ENCODE data around the gene ACMSD. TPM values are rescaled to one million over a fixed set of nuclear protein-coding genes. Genes with fewer than 3 reads are reported as not detected.

ACMSD gene
- total RNA-seq, 6 experiments from 2014 or later, result 38.3 to 145 (median 87.0) TPM

DNA sequence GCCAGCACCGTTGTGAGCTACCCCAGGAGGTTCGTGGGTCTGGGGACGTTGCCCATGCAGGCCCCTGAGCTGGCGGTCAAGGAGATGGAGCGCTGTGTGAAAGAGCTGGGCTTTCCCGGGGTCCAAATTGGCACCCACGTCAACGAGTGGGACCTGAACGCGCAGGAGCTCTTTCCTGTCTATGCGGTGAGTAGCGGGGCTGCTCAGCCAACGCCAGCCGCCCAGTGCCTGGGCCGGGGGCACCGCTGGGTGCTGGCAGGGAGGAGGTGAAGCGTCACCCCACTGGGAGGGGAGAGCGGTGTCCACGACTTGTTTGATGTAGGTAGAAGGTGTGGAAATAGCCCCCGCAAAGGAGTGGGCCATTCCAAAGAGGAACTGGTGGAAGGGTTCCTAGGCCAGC, 25.0 kb downstream of the ACMSD start:
- 86% methylated on average over 13 of the region's 20 CpGs for WGBS (ENCODE audit: insufficient coverage, low coverage, low lambda C conversion rate, missing lambda C conversion rate)
- Histone ChIP-seq H3K4me1 (peaks cover 0 to 90% (median 21%) of the 10 kb centered on the region in 4 donors), H3K9me3 (no peaks in the 10 kb centered on the region), H3K27ac (peak overlapping the region; percentile 63 to 85 (median 82)), H3K36me3 (peaks cover 0 to 22% (median 5%) of the 10 kb centered on the region in 4 donors), H3K4me3 (no peak overlapping the region), H3K27me3 (no peaks in the 10 kb centered on the region)
- no peak for ATAC-seq
- intact Hi-C loops (cut with DNase I), result no loop called here
- DNase-seq, result no peak
- TF ChIP-seq, protein P1, sequence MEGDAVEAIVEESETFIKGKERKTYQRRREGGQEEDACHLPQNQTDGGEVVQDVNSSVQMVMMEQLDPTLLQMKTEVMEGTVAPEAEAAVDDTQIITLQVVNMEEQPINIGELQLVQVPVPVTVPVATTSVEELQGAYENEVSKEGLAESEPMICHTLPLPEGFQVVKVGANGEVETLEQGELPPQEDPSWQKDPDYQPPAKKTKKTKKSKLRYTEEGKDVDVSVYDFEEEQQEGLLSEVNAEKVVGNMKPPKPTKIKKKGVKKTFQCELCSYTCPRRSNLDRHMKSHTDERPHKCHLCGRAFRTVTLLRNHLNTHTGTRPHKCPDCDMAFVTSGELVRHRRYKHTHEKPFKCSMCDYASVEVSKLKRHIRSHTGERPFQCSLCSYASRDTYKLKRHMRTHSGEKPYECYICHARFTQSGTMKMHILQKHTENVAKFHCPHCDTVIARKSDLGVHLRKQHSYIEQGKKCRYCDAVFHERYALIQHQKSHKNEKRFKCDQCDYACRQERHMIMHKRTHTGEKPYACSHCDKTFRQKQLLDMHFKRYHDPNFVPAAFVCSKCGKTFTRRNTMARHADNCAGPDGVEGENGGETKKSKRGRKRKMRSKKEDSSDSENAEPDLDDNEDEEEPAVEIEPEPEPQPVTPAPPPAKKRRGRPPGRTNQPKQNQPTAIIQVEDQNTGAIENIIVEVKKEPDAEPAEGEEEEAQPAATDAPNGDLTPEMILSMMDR (IDR thresholded peaks at IDR 0.05), result no peak
- TF ChIP-seq POLR2A (IDR thresholded peaks at IDR 0.05), result no peak

DNA sequence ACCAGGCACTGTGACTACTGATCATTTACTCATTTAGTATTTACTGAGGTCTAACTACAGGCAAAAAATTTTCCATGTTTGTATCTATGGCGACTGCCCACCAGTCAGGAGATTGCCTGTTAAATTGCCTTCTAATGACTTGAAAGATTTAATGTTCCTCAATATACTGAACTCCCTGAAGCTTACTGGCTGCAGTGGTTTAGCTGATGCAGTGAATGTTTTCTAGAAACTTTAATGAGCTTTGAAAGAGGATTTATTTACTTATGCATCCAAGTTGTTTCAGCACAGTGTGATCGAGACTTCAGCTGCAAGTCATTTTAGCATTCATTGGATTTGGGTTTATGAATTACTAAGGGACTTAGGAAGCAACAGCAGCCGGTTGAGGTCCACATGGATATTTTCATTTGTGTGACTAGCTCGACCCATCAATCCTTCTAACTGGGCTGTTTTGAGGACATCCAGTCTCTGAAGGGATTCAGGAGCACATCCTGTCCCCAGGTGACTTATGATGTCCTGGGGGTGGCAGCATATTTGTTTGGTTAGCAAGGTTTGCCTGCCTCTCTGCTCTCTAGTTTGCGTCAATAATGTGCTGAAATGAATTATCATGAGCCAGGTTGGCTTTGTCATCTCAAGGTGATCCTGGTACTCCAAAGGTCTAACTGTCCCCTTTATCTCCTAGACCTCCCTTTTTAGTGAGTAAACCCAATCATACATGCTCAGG, 26.8 kb downstream of the ACMSD start:
- peak; percentile 53 to 77 (median 57) for ATAC-seq
- no peaks in the 10 kb centered on the region for H3K9me3 ChIP-seq
- 38% methylated on average over 5 of the region's 5 CpGs for WGBS (ENCODE audit: insufficient coverage, low coverage, low lambda C conversion rate, missing lambda C conversion rate)

DNA sequence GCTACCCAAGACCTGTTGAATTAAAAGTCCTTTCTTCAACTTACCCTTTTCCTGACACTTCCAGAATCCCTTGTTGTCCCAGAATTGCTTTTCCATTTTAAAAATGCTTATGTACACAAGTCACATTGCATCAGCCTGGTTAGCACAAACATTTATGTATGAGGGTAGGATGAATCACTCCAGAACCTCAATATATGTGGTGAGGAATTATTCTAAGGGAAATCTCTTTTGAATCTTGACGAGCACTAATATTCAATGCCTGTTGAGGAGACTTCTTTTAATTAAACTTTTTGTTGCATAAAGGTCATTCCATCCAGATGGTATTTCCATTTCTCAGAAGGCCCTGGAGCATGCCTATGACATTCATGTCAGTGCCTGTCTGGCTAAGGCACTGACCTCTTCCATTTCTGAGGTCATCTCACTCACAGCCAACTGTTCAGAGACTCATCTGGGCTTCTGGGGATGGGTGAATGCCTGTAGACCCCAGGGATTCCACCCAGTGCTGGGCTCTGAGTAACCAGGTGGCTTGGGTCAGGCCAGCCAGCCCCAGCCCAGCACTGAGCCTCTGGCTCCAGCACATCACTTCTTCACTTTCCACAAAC, 28.2 kb downstream of the ACMSD start:
- Histone ChIP-seq H3K27me3 (no peaks in the 10 kb centered on the region), H3K36me3 (peaks cover 0 to 36% (median 6%) of the 10 kb centered on the region in 4 donors), H3K4me1 (peaks cover 0 to 89% (median 14%) of the 10 kb centered on the region in 4 donors), H3K4me3 (no peak overlapping the region), H3K27ac (peak overlapping the region; percentile 42 to 85 (median 57)), H3K9me3 (no peaks in the 10 kb centered on the region)
- ATAC-seq (peak in 1 of 4 donors; percentile 5), DNase-seq (no peak)
- WGBS (ENCODE audit: insufficient coverage, low coverage, low lambda C conversion rate, missing lambda C conversion rate), result 67% methylated on average over 1 of the region's 1 CpG
- intact Hi-C loops (cut with DNase I), result no loop called here
- TF ChIP-seq, protein P1 (IDR thresholded peaks at IDR 0.05), result no peak
- no peak for TF ChIP-seq POLR2A (IDR thresholded peaks at IDR 0.05)

More for the DNA sequence above, 26.8 kb downstream of the ACMSD start:
- Histone ChIP-seq H3K4me3 (no peak overlapping the region), H3K27me3 (no peaks in the 10 kb centered on the region), H3K27ac (peak overlapping the region in 2 of 3 donors; percentile 68 to 85), H3K4me1 (peaks cover 0 to 94% (median 21%) of the 10 kb centered on the region in 4 donors), H3K36me3 (peaks cover 0 to 29% (median 5%) of the 10 kb centered on the region in 4 donors)
- intact Hi-C loops (cut with DNase I), result no loop called here
- TF ChIP-seq POLR2A (IDR thresholded peaks at IDR 0.05), result peak; percentile 60
- TF ChIP-seq, protein P1 (IDR thresholded peaks at IDR 0.05), result no peak
- DNase-seq, result peak in 2 of 3 donors; percentile 24 to 87

DNA sequence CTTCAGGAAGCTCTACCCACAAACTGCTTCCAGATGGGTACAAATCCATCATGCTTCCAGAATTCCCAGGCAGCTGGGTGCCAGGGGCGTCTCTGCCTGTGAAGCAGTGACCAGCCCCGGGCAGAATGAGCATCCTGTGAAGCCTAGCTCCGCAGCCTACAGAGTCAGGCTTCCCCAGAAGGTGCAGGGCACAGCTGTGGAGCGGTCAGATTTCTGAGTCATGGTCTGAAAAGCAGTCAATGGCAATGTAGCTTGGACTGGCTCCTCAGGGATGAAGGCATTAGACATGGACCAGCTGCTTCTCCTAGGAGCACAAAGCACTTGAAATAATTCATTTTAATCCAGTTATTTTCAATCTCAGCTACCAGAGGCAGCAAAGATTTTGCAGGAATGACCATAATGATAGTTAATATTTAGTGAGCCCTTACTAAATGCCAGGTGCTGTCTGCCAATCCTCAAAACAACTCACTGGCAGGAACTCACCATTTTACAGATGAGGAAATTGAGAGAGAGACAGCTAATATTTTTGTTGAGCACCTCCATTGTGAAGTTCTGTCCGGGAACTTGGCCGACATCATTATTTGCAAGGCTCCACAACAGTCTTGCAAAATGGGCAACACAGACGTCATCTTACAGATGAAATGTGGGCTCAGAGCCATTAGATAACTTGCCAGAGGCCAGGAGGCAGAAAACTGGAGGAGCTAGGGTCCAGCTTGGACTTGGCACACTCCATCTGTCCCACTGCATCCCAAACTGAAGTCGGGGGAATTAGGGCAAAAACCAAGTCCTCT, 31.7 kb downstream of the ACMSD start:
- Histone ChIP-seq H3K36me3 (peaks cover 0 to 58% (median 15%) of the 10 kb centered on the region in 4 donors), H3K27ac (peak overlapping the region; percentile 45 to 85 (median 63)), H3K4me1 (peaks cover 0 to 68% (median 11%) of the 10 kb centered on the region in 4 donors), H3K27me3 (no peaks in the 10 kb centered on the region), H3K9me3 (no peaks in the 10 kb centered on the region), H3K4me3 (no peak overlapping the region)
- peak; percentile 34 to 88 (median 59) for DNase-seq
- ATAC-seq, result peak; percentile 61 to 72 (median 66)
- no peak for TF ChIP-seq POLR2A (IDR thresholded peaks at IDR 0.05)
- TF ChIP-seq, protein P1 (IDR thresholded peaks at IDR 0.05), result no peak
- intact Hi-C loops (cut with DNase I), result no loop called here
- 15% methylated on average over 3 of the region's 8 CpGs for WGBS (ENCODE audit: insufficient coverage, low coverage, low lambda C conversion rate, missing lambda C conversion rate)
